T-helper 1 cell treated with Interleukin-12 subunit alpha and Interleukin-12 subunit beta and Interleukin-4 antibody, amounts not matched to agents 30 ng/mL and 1 ng/mL, for 36 hours (primary cell): ENCODE results near the gene C1RL. TPM values are rescaled to one million over a fixed set of nuclear protein-coding genes. Genes with fewer than 3 reads are reported as not detected.

Experiments
- intact Hi-C: fragments of 100-400 bp; cut with micrococcal nuclease; formaldehyde crosslinking; loops from one replicate; pipeline ENCODE4 v1.15.1; 2024
- total RNA-seq: library from RNA; stranded (reverse); gene quantifications from 2 replicates; pipeline ENCODE4 v1.2.3, GENCODE V29; 2022

The C1RL gene
- total RNA-seq, 1 donor from 2014 or later = 33.3 TPM

GRCh38 chr12:7093892-7094291, 15.1 kb downstream of the C1RL start:
- intact Hi-C loops = no loop called here

GRCh38 chr12:7093486-7093885, 15.5 kb downstream of the C1RL start:
- intact Hi-C loops = no loop called here

GRCh38 chr12:7092986-7093460, 16.0 kb downstream of the C1RL start:
- intact Hi-C loops = loop anchor here (1.0 kb wide), 6 partner anchors 16 to 224 kb away; partner anchors contain the start of genes C12orf57, C1RL, EMG1 and LPCAT3

GRCh38 chr12:7092229-7092985, 16.6 kb downstream of the C1RL start, which contains the start of gene C1R:
TSS of gene C1R (minus strand) at chr12:7092445. CDS start at chr12:7092388, 57 bp downstream.
- intact Hi-C loops = loop anchor here (1.0 kb wide), 6 partner anchors 17 to 223 kb away; partner anchors contain the start of genes C12orf57, C1RL, EMG1 and LPCAT3

GRCh38 chr12:7091660-7092228, 17.3 kb downstream of the C1RL start:
- intact Hi-C loops = loop anchor here (1.0 kb wide), 6 partner anchors 18 to 222 kb away; partner anchors contain the start of genes C12orf57, C1RL, EMG1 and LPCAT3

- intact Hi-C loops = no loop called here
Observed at GRCh38 chr12:7091171-7091570, 17.8 kb downstream of the C1RL start.

GRCh38 chr12:7090222-7090998, 18.6 kb downstream of the C1RL start:
- intact Hi-C loops = no loop called here

GRCh38 chr12:7089196-7089871, 19.7 kb downstream of the C1RL start:
- intact Hi-C loops = no loop called here

- intact Hi-C loops = loop anchor here (1.0 kb wide), 1 partner anchor 29 kb away; no protein-coding TSS in a partner anchor
Observed at GRCh38 chr12:7083125-7083524, 25.9 kb downstream of the C1RL start.

- intact Hi-C loops = no loop called here
Observed at GRCh38 chr12:7081037-7081436, 28.0 kb downstream of the C1RL start.

- intact Hi-C loops = no loop called here
Observed at GRCh38 chr12:7079826-7080125, 29.2 kb downstream of the C1RL start.

GRCh38 chr12:7078163-7078562, 30.9 kb downstream of the C1RL start:
- intact Hi-C loops = no loop called here

- intact Hi-C loops = no loop called here
Observed at GRCh38 chr12:7076493-7076892, 32.5 kb downstream of the C1RL start.

- intact Hi-C loops = no loop called here
Observed at GRCh38 chr12:7075939-7076338, 33.1 kb downstream of the C1RL start.

- intact Hi-C loops = no loop called here
Observed at GRCh38 chr12:7075518-7075917, 33.5 kb downstream of the C1RL start.

- intact Hi-C loops = no loop called here
Observed at GRCh38 chr12:7073946-7074345, 35.1 kb downstream of the C1RL start.

- intact Hi-C loops = no loop called here
Observed at GRCh38 chr12:7072554-7072953, 36.5 kb downstream of the C1RL start.

GRCh38 chr12:7072035-7072434, 37.0 kb downstream of the C1RL start:
- intact Hi-C loops = no loop called here

GRCh38 chr12:7069386-7069785, 39.6 kb downstream of the C1RL start:
- intact Hi-C loops = no loop called here

GRCh38 chr12:7068994-7069346, 40.0 kb downstream of the C1RL start:
- intact Hi-C loops = no loop called here

GRCh38 chr12:7068240-7068993, 40.6 kb downstream of the C1RL start:
- intact Hi-C loops = no loop called here
